NCI-H2196 treated with DMSO at 0.1 percent for 48 hours (cell line): Measurements from ENCODE around the gene PRDX3.

ENCODE experiments used
- DNase-seq: peaks from one replicate; lab custom pipeline; 2025; ENCODE audit not compliant: unreplicated experiment; lab: John Stamatoyannopoulos, UW

PRDX3 gene

DNA sequence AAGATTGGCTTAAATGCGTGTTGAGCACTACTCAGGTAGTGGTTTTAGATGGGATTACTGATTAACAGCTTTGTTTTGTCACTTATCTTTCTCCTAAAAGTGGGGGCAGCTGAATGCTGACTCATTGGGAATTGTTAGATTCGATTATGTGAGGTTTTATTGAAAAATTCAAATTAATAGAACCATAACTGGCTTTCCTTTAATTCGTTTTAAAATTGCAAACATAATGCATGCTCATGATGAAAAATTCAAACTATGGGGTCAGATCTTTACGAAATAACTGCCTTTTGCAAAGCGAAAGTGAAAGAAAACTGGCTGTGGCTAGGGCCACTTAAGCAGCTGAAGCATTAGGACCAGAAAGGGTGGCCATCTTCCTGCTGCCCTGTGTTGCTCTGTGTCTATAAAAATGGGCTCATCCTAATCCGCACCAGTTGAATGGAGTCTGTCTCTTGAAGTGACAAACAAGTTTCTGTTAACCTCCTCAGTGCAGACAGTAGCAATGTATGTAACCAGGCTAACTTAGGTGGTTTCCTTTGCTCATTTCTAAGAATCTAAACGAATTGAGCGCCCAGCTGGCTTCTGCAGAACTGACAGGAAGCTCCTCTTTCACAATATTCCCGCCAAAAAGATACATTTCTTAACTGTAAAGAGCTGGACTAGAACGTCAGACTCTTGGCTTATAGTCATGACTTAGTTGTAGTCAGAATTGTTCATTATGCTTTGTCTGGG, 46.9 kb downstream of the PRDX3 start:
- DNase-seq, result no peak

DNA sequence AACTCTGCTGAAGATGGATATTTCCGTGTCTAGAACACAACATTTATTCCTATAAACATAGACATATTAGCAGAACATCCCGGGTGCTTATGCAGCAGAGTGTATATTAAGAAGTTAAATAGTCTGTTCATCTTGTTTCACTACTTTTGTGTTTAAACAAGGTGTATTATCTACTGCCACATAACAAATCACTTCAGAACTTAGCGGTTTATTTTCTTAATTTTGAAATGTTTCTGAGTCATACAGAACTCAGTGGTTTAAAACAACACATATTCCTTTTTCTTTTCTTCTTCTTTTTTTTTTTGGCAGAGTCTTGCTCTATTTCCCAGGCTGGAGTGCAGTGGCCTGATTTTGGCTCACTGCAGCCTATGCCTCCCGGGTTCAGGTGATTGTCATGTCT, 48.9 kb downstream of the PRDX3 start:
- DNase-seq, result no peak

DNA sequence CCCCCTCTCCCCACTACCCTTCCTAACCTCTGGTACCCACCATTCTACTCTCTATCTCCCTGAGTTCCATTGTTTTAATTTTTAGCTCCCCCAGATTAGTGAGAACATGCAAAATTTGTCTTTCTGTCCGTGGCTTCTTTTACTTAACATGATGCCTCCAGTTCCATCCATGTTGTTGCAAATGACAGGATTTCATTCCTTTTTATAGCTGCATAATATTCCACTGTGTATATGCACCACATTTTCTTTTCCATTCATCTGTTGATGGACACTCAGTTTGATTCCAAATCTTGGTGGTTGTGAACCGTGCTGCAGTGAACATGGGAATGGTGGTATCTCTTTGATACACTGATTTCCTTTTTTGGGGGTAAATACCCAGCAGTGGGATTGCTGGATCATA, 52.7 kb downstream of the PRDX3 start:
- DNase-seq, result no peak

DNA sequence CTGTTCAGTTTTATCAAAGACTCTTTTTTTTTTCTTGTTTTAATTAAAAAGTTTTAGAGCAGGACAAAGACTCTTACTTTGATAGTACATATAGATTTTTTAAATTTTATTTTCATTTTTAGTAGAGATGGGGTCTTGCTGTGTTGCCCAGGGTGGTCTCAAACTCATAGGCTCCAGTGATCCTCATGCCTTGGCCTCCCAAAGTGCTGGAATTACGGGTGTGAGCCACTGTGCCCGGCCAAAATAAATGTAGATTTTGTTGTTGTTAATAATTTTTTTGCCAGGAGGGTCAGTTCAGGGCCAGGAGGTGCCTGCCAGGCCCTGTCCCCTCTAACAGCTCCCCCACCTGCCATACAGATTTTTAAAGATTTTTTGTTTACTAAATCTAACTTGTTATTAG, 57.7 kb downstream of the PRDX3 start:
- DNase-seq, result no peak

DNA sequence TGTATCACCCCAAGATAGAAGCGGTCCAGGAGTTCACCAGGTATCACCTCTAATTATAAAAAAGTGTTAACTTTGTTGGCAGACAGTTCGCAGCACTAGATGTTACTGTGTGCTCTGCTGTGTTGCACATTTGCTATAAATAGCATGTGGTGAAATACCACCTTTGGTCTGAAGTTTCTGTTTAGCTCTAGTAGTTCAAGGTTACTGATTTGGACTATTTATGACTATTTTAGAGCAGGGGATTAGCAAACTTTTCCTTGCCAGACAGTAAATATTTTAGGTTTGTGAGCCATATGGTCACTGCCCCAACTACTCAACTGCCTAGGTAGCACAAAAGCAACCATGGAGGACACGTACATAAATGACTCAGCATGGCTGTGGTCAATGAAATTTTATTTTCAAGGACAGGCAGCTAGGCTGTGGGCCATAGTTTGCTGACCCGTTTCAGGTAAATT, 58.2 kb downstream of the PRDX3 start:
- no peak for DNase-seq

DNA sequence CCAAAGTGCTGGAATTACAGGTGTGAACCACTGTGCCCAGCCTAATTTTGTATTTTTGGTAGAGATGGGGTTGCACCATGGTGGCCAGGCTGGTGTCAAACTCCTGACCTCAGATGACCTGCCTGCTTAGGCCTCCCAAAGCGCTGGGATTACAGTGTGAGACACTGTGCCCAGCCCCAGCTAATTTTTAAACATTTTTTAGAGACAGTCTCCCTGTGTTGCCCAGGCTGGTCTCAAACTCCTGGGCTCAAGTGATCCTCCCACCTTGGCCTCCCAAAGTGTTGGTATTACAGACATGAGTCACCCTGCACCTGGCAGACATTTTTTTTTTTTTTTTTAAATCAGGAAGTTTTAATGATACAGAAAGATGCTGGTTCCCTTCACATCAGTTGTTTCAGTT, 59.2 kb downstream of the PRDX3 start:
- DNase-seq, result no peak

DNA sequence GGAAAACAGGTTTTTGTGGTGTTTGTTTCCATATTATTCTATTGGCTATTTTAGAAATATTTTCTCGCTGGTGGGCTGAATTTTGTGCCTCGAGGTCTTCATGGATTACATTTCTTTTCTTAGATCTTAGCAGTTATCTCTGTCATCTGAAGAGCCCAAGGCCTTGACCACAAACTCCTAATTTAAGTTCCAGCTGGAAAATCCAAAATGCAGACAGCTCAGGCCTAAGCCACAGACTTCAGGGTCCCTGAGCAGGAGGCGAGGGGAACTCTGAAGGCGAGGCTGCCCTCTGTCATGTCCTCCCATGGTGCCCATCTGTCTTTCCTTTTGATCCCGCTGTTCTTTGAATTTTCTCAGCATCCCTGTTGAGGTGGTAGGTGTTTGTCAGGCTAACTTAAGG, 60.4 kb downstream of the PRDX3 start:
- DNase-seq, result no peak
